ENCODE data around the gene CABYR. TPM values are rescaled to one million over a fixed set of nuclear protein-coding genes. Genes with fewer than 3 reads are reported as not detected.

CABYR gene
- total and polyA plus RNA-seq, 12 donors = 0.19 to 0.68 (median 0.47) TPM; not detected in 6

- Histone ChIP-seq H3K27me3 (no peaks in the 10 kb centered on the region), H3K4me1 (peaks cover 0 to 9% (median 5%) of the 10 kb centered on the region in 9 donors), H3K4me3 (no peak overlapping the region), H3K36me3 (peaks cover 0 to 90% (median 6%) of the 10 kb centered on the region in 9 donors), H3K27ac (no peak overlapping the region), H3K9me3 (no peaks in the 10 kb centered on the region)
- intact Hi-C loops (cut with DNase I) = loop anchor here in 3 of 10 donors (10.0 kb wide), 2 partner anchors 181 to 311 kb away; no protein-coding TSS in a partner anchor
- 94 to 97% methylated on average over 3 of the region's 3 CpGs for WGBS, 2 donors
- DNase-seq = no peak
- no peak for ATAC-seq
- TF ChIP-seq CTCF (IDR thresholded peaks at IDR 0.05) = no peak
Measured at GRCh38 chr18:24173997-24174396, 35.1 kb downstream of the CABYR start.

- H3K27me3 ChIP-seq = no peaks in the 10 kb centered on the region
- no peak overlapping the region for H3K27ac ChIP-seq
- H3K4me1 ChIP-seq = peaks cover 0 to 14% (median 5%) of the 10 kb centered on the region in 9 donors
- TF ChIP-seq CTCF (IDR thresholded peaks at IDR 0.05) = peak; percentile 64 to 86 (median 80)
- H3K36me3 ChIP-seq = peaks cover 0 to 87% (median 0%) of the 10 kb centered on the region in 9 donors
- DNase-seq (peak; percentile 29 to 67), ATAC-seq (peak; percentile 58 to 85 (median 81))
- H3K9me3 ChIP-seq = no peaks in the 10 kb centered on the region
- WGBS, 2 donors = 66 to 67% methylated on average over 7 of the region's 7 CpGs
- no peak overlapping the region for H3K4me3 ChIP-seq
- intact Hi-C loops (cut with DNase I) = loop anchor here in 8 of 10 donors (2.0 to 10.0 kb wide), 7 partner anchors 94 to 312 kb away; no protein-coding TSS in a partner anchor
Measured at GRCh38 chr18:24176727-24177416, 38.0 kb downstream of the CABYR start.

GRCh38 chr18:24177499-24178133 is 38.8 kb downstream of the CABYR start:
- Histone ChIP-seq H3K27me3 (no peaks in the 10 kb centered on the region), H3K4me3 (no peak overlapping the region), H3K36me3 (peaks cover 0 to 87% (median 0%) of the 10 kb centered on the region in 9 donors), H3K9me3 (no peaks in the 10 kb centered on the region), H3K4me1 (peaks cover 0 to 14% (median 5%) of the 10 kb centered on the region in 9 donors), H3K27ac (no peak overlapping the region)
- 84 to 85% methylated on average over 5 of the region's 5 CpGs for WGBS, 2 donors
- intact Hi-C loops (cut with DNase I) = loop anchor here in 8 of 10 donors (2.0 to 10.0 kb wide), 7 partner anchors 93 to 311 kb away; no protein-coding TSS in a partner anchor
- ATAC-seq (no peak), DNase-seq (no peak)
- no peak for TF ChIP-seq CTCF (IDR thresholded peaks at IDR 0.05)

- intact Hi-C loops (cut with DNase I) = loop anchor here in 2 of 10 donors (10.0 kb wide), 3 partner anchors 85 to 235 kb away; no protein-coding TSS in a partner anchor
- Histone ChIP-seq H3K27me3 (no peaks in the 10 kb centered on the region), H3K36me3 (peaks cover 0 to 69% (median 0%) of the 10 kb centered on the region in 9 donors), H3K4me3 (no peak overlapping the region), H3K27ac (no peak overlapping the region), H3K9me3 (no peaks in the 10 kb centered on the region), H3K4me1 (peaks cover 0 to 14% (median 5%) of the 10 kb centered on the region in 9 donors)
- ATAC-seq (no peak), DNase-seq (no peak)
- no peak for TF ChIP-seq CTCF (IDR thresholded peaks at IDR 0.05)
- 90 to 94% methylated on average over 1 of the region's 1 CpG for WGBS, 2 donors
Measured at GRCh38 chr18:24180048-24180447, 41.2 kb downstream of the CABYR start.

Measured in heart right ventricle (tissue), 16 donors.